Measurements from ENCODE around the gene RBP3. TPM values are rescaled to one million over a fixed set of nuclear protein-coding genes. Genes with fewer than 3 reads are reported as not detected.

The RBP3 gene
- total RNA-seq, 1 donor from 2014 or later: not detected

DNA sequence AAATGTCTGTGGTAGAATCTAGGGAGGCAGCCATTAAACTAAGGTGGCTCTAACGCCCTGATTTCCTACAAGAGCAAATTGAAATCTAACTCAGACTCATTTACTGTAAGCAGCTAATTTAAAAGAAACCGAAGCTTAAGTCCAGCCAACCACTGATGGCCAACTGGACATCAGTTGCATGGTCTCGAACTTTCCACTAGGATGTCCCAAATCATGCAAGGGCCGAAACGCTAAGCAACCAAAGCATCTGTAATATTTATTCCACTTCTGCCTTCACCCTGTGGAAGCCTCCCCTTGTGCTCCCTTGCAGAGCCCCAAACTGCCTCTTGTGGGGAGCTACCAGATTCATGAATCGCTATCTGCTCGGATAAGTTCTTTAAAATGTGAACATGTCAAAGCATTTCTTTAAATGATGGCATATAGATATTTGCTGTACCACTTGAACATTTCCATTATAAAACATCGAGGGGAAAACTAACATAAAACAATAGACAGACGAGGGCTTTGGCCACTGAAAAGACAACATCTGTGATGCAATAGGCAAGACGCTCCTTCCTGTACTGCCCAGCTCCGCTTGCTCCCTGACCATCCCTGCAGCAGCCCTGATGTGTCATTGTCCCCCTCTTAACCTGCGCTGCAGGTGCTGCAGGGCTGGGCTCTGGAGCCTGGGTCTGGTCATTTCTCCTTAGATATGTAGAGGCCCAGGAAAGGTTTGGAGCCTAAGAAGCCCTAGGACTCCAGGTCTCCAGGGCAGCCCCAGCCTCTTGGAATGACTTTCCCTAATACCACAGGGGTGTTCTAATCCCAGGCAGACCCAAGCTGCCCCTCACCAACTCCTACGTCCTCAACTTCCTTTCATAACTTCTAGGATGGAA, 2.9 kb upstream of the RBP3 start:
- Histone ChIP-seq H3K4me3 (no peak overlapping the region), H3K36me3 (no peaks in the 10 kb centered on the region), H3K4me1 (no peaks in the 10 kb centered on the region), H3K27me3 (no peaks in the 10 kb centered on the region), H2AFZ (replicated peaks) (no peak overlapping the region), H3K4me2 (no peak overlapping the region), H3K9ac (no peak overlapping the region), H3K9me3 (ENCODE audit: low read depth) (no peaks in the 10 kb centered on the region), H3F3A (ENCODE audit: low read depth) (no peaks in the 10 kb centered on the region), H3K79me2 (ENCODE audit: low read depth) (no peaks in the 10 kb centered on the region), H4K20me1 (ENCODE audit: low read depth) (no peaks in the 10 kb centered on the region), H3K27ac (no peak overlapping the region)
- DNase-seq (ENCODE audit: low spot score): no peak
- Mint-ChIP-seq H3K4me1 (peaks cover 6% of the 10 kb centered on the region), H3K27me3 (ENCODE audit: insufficient read depth, low read depth) (peaks cover 9% of the 10 kb centered on the region), H3K4me3 (no peak overlapping the region), H3K9me3 (no peaks in the 10 kb centered on the region), H3K36me3 (no peaks in the 10 kb centered on the region), H3K27ac (no peak overlapping the region)
- no peak for TF ChIP-seq EZH2 (IDR thresholded peaks at IDR 0.05)
- no peak for TF ChIP-seq EZH2phosphoT487 (IDR thresholded peaks at IDR 0.05)
- no peak for TF ChIP-seq CTCF (IDR thresholded peaks at IDR 0.05)

GRCh38 chr10:47346581-47347302, 1.4 kb upstream of the RBP3 start:
- H3K9me3 Mint-ChIP-seq: no peaks in the 10 kb centered on the region
- peaks cover 9% of the 10 kb centered on the region for H3K27me3 Mint-ChIP-seq (ENCODE audit: insufficient read depth, low read depth)
- peaks cover 4% of the 10 kb centered on the region for H3K4me1 Mint-ChIP-seq
- no peaks in the 10 kb centered on the region for H3K9me3 ChIP-seq (ENCODE audit: low read depth)
- no peaks in the 10 kb centered on the region for H3K36me3 Mint-ChIP-seq
- no peak overlapping the region for H2AFZ ChIP-seq (replicated peaks)
- TF ChIP-seq CTCF (IDR thresholded peaks at IDR 0.05): no peak
- no peak for TF ChIP-seq EZH2phosphoT487 (IDR thresholded peaks at IDR 0.05)
- TF ChIP-seq EZH2 (IDR thresholded peaks at IDR 0.05): no peak
- no peaks in the 10 kb centered on the region for H3K27me3 ChIP-seq
- DNase-seq (ENCODE audit: low spot score): no peak
- H3K4me3 ChIP-seq: no peak overlapping the region
- no peak overlapping the region for H3K9ac ChIP-seq
- no peaks in the 10 kb centered on the region for H4K20me1 ChIP-seq (ENCODE audit: low read depth)
- H3K4me3 Mint-ChIP-seq: no peak overlapping the region
- H3K36me3 ChIP-seq: no peaks in the 10 kb centered on the region
- H3F3A ChIP-seq (ENCODE audit: low read depth): no peaks in the 10 kb centered on the region
- H3K27ac ChIP-seq: no peak overlapping the region
- H3K4me1 ChIP-seq: no peaks in the 10 kb centered on the region
- no peak overlapping the region for H3K27ac Mint-ChIP-seq
- no peak overlapping the region for H3K4me2 ChIP-seq
- H3K79me2 ChIP-seq (ENCODE audit: low read depth): no peaks in the 10 kb centered on the region

GRCh38 chr10:47347303-47347675, 874 bp upstream of the RBP3 start:
- TF ChIP-seq EZH2 (IDR thresholded peaks at IDR 0.05) (no peak), CTCF (IDR thresholded peaks at IDR 0.05) (no peak), EZH2phosphoT487 (IDR thresholded peaks at IDR 0.05) (no peak)
- Mint-ChIP-seq H3K36me3 (no peaks in the 10 kb centered on the region), H3K4me1 (peaks cover 4% of the 10 kb centered on the region), H3K9me3 (no peaks in the 10 kb centered on the region), H3K27ac (no peak overlapping the region), H3K27me3 (ENCODE audit: insufficient read depth, low read depth) (peaks cover 9% of the 10 kb centered on the region), H3K4me3 (no peak overlapping the region)
- H3K36me3 ChIP-seq: no peaks in the 10 kb centered on the region
- no peaks in the 10 kb centered on the region for H4K20me1 ChIP-seq (ENCODE audit: low read depth)
- H3K79me2 ChIP-seq (ENCODE audit: low read depth): no peaks in the 10 kb centered on the region
- no peak overlapping the region for H3K27ac ChIP-seq
- no peak for DNase-seq (ENCODE audit: low spot score)
- H3F3A ChIP-seq (ENCODE audit: low read depth): no peaks in the 10 kb centered on the region
- no peaks in the 10 kb centered on the region for H3K9me3 ChIP-seq (ENCODE audit: low read depth)
- no peak overlapping the region for H2AFZ ChIP-seq (replicated peaks)
- H3K9ac ChIP-seq: no peak overlapping the region
- H3K4me3 ChIP-seq: no peak overlapping the region
- no peak overlapping the region for H3K4me2 ChIP-seq
- no peaks in the 10 kb centered on the region for H3K4me1 ChIP-seq
- H3K27me3 ChIP-seq: no peaks in the 10 kb centered on the region
